ENCODE measurements around the gene CTCFL.
"Not testable (repeated sequence)": the region's sequence is repeated elsewhere in the genome, so short reads cannot be mapped to it uniquely, and the experiment has no call there.

CTCFL gene

GRCh38 chr20:57476084-57476526 lies 48.8 kb downstream of the CTCFL start:
- H3K4me1 ChIP-seq (ENCODE audit: control extremely low read depth in 1 of 4, control insufficient read depth in 4 of 4, insufficient read depth in 4 of 4, low read length in 3 of 4) = peaks cover 28 to 79% (median 73%) of the 10 kb centered on the region in 4 experiments
- peak overlapping the region; percentile 47 to 84 for H3K27ac ChIP-seq (ENCODE audit: insufficient read depth in 1 of 2, low read depth in 1 of 2, low read length in 2 of 2, poor library complexity in 1 of 2, severe bottlenecking in 2 of 2)
- H3K27me3 ChIP-seq (replicated peaks in 2 of 5; ENCODE audit: control insufficient read depth in 4 of 5, insufficient read depth in 5 of 5, low read length in 4 of 5) = no peaks in the 10 kb centered on the region
- DNase-seq = peak; percentile 84 to 97 (median 93)
- no peaks in the 10 kb centered on the region for H3K36me3 ChIP-seq (ENCODE audit: control insufficient read depth in 4 of 4, insufficient read depth in 4 of 4, low read length in 3 of 4)
- H3K4me3 ChIP-seq (ENCODE audit: control insufficient read depth in 1 of 7, extremely low read depth in 1 of 7, insufficient read depth in 4 of 7, low read depth in 2 of 7, low read length in 6 of 7) = peak overlapping the region in 4 of 7 experiments; percentile 26 to 53 (median 29)
- ChIA-PET POLR2A (interaction anchor here (0.6 to 2.2 kb wide), 6 partner anchors 25 to 86 kb away, joined by 3 to 10 read pairs (median 4); no protein-coding TSS in a partner anchor), CTCF (interaction anchor here (0.6 to 4.8 kb wide), 8 partner anchors 17 to 67 kb away, joined by 3 to 27 read pairs (median 4); no protein-coding TSS in a partner anchor)
- H3K9me3 ChIP-seq (ENCODE audit: control extremely low read depth in 1 of 5, control insufficient read depth in 4 of 5, insufficient read depth in 2 of 5, low read depth in 1 of 5, low read length in 4 of 5) = no peaks in the 10 kb centered on the region
- 1% methylated on average over 6 of the region's 6 CpGs for WGBS (ENCODE audit: insufficient coverage)

GRCh38 chr20:57475388-57476083 lies 49.4 kb downstream of the CTCFL start:
- DNase-seq = peak in 1 of 3 donors; percentile 61
- H3K36me3 ChIP-seq (ENCODE audit: control insufficient read depth in 4 of 4, insufficient read depth in 4 of 4, low read length in 3 of 4) = no peaks in the 10 kb centered on the region
- H3K4me1 ChIP-seq (ENCODE audit: control extremely low read depth in 1 of 4, control insufficient read depth in 4 of 4, insufficient read depth in 4 of 4, low read length in 3 of 4) = peaks cover 28 to 77% (median 69%) of the 10 kb centered on the region in 4 experiments
- ChIA-PET CTCF (interaction anchor here (1.2 to 4.8 kb wide), 8 partner anchors 18 to 77 kb away, joined by 3 to 27 read pairs (median 10); no protein-coding TSS in a partner anchor), POLR2A (interaction anchor here (0.6 to 2.2 kb wide), 4 partner anchors 25 to 83 kb away, joined by 3 to 10 read pairs (median 5); no protein-coding TSS in a partner anchor)
- 72% methylated on average over 8 of the region's 8 CpGs for WGBS (ENCODE audit: insufficient coverage)
- H3K27me3 ChIP-seq (replicated peaks in 2 of 5; ENCODE audit: control insufficient read depth in 4 of 5, insufficient read depth in 5 of 5, low read length in 4 of 5) = no peaks in the 10 kb centered on the region
- H3K4me3 ChIP-seq (ENCODE audit: control insufficient read depth in 1 of 7, extremely low read depth in 1 of 7, insufficient read depth in 4 of 7, low read depth in 2 of 7, low read length in 6 of 7) = peak overlapping the region in 3 of 7 experiments; percentile 26 to 53 (median 28)
- H3K9me3 ChIP-seq (ENCODE audit: control extremely low read depth in 1 of 5, control insufficient read depth in 4 of 5, insufficient read depth in 2 of 5, low read depth in 1 of 5, low read length in 4 of 5) = no peaks in the 10 kb centered on the region
- peak overlapping the region; percentile 47 to 84 for H3K27ac ChIP-seq (ENCODE audit: insufficient read depth in 1 of 2, low read depth in 1 of 2, low read length in 2 of 2, poor library complexity in 1 of 2, severe bottlenecking in 2 of 2)

GRCh38 chr20:57474816-57475215 lies 50.1 kb downstream of the CTCFL start:
- ChIA-PET POLR2A (interaction anchor here (0.6 to 2.4 kb wide), 3 partner anchors 34 to 77 kb away, joined by 3 to 10 read pairs (median 3); no protein-coding TSS in a partner anchor), CTCF (interaction anchor here (1.0 to 4.8 kb wide), 10 partner anchors 11 to 93 kb away, joined by 3 to 27 read pairs (median 4); no protein-coding TSS in a partner anchor)
- Histone ChIP-seq H3K4me3 (ENCODE audit: control insufficient read depth in 1 of 7, extremely low read depth in 1 of 7, insufficient read depth in 4 of 7, low read depth in 2 of 7, low read length in 6 of 7) (no peak overlapping the region), H3K9me3 (ENCODE audit: control extremely low read depth in 1 of 5, control insufficient read depth in 4 of 5, insufficient read depth in 2 of 5, low read depth in 1 of 5, low read length in 4 of 5) (no peaks in the 10 kb centered on the region), H3K4me1 (ENCODE audit: control extremely low read depth in 1 of 4, control insufficient read depth in 4 of 4, insufficient read depth in 4 of 4, low read length in 3 of 4) (peaks cover 28 to 73% (median 65%) of the 10 kb centered on the region in 4 experiments), H3K36me3 (ENCODE audit: control insufficient read depth in 4 of 4, insufficient read depth in 4 of 4, low read length in 3 of 4) (no peaks in the 10 kb centered on the region), H3K27ac (ENCODE audit: insufficient read depth in 1 of 2, low read depth in 1 of 2, low read length in 2 of 2, poor library complexity in 1 of 2, severe bottlenecking in 2 of 2) (no peak overlapping the region), H3K27me3 (replicated peaks in 2 of 5; ENCODE audit: control insufficient read depth in 4 of 5, insufficient read depth in 5 of 5, low read length in 4 of 5) (no peaks in the 10 kb centered on the region)
- WGBS (ENCODE audit: insufficient coverage) = 6% methylated on average over 4 of the region's 7 CpGs
- DNase-seq = peak in 2 of 3 donors; percentile 57 to 66

GRCh38 chr20:57474205-57474604 lies 50.7 kb downstream of the CTCFL start:
- peak overlapping the region in 1 of 7 experiments; percentile 24 for H3K4me3 ChIP-seq (ENCODE audit: control insufficient read depth in 1 of 7, extremely low read depth in 1 of 7, insufficient read depth in 4 of 7, low read depth in 2 of 7, low read length in 6 of 7)
- no peak overlapping the region for H3K27ac ChIP-seq (ENCODE audit: insufficient read depth in 1 of 2, low read depth in 1 of 2, low read length in 2 of 2, poor library complexity in 1 of 2, severe bottlenecking in 2 of 2)
- peaks cover 28 to 73% (median 65%) of the 10 kb centered on the region in 4 experiments for H3K4me1 ChIP-seq (ENCODE audit: control extremely low read depth in 1 of 4, control insufficient read depth in 4 of 4, insufficient read depth in 4 of 4, low read length in 3 of 4)
- no peak for DNase-seq
- no peaks in the 10 kb centered on the region for H3K9me3 ChIP-seq (ENCODE audit: control extremely low read depth in 1 of 5, control insufficient read depth in 4 of 5, insufficient read depth in 2 of 5, low read depth in 1 of 5, low read length in 4 of 5)
- no peaks in the 10 kb centered on the region for H3K36me3 ChIP-seq (ENCODE audit: control insufficient read depth in 4 of 4, insufficient read depth in 4 of 4, low read length in 3 of 4)
- H3K27me3 ChIP-seq (replicated peaks in 2 of 5; ENCODE audit: control insufficient read depth in 4 of 5, insufficient read depth in 5 of 5, low read length in 4 of 5) = no peaks in the 10 kb centered on the region
- CTCF ChIA-PET = interaction anchor here (1.0 to 4.8 kb wide), 17 partner anchors 9 to 93 kb away, joined by 3 to 24 read pairs (median 5); no protein-coding TSS in a partner anchor
- POLR2A ChIA-PET = interaction anchor here (1.4 to 2.4 kb wide), 2 partner anchors 33 to 76 kb away, joined by 3 to 10 read pairs; no protein-coding TSS in a partner anchor
- 15% methylated on average over 2 of the region's 2 CpGs for WGBS (ENCODE audit: insufficient coverage)

GRCh38 chr20:57473246-57474048 lies 51.5 kb downstream of the CTCFL start:
- Histone ChIP-seq H3K36me3 (ENCODE audit: control insufficient read depth in 4 of 4, insufficient read depth in 4 of 4, low read length in 3 of 4) (no peaks in the 10 kb centered on the region), H3K27ac (ENCODE audit: insufficient read depth in 1 of 2, low read depth in 1 of 2, low read length in 2 of 2, poor library complexity in 1 of 2, severe bottlenecking in 2 of 2) (peak overlapping the region in 1 of 2 experiments; percentile 55), H3K4me3 (ENCODE audit: control insufficient read depth in 1 of 7, extremely low read depth in 1 of 7, insufficient read depth in 4 of 7, low read depth in 2 of 7, low read length in 6 of 7) (peak overlapping the region in 3 of 7 experiments; percentile 34 to 52 (median 52)), H3K9me3 (ENCODE audit: control extremely low read depth in 1 of 5, control insufficient read depth in 4 of 5, insufficient read depth in 2 of 5, low read depth in 1 of 5, low read length in 4 of 5) (no peaks in the 10 kb centered on the region), H3K27me3 (replicated peaks in 2 of 5; ENCODE audit: control insufficient read depth in 4 of 5, insufficient read depth in 5 of 5, low read length in 4 of 5) (no peaks in the 10 kb centered on the region), H3K4me1 (ENCODE audit: control extremely low read depth in 1 of 4, control insufficient read depth in 4 of 4, insufficient read depth in 4 of 4, low read length in 3 of 4) (peaks cover 28 to 73% (median 65%) of the 10 kb centered on the region in 4 experiments)
- 6% methylated on average over 15 of the region's 16 CpGs for WGBS (ENCODE audit: insufficient coverage)
- ChIA-PET CTCF (interaction anchor here (0.8 to 4.8 kb wide), 18 partner anchors 9 to 92 kb away, joined by 3 to 24 read pairs (median 5); no protein-coding TSS in a partner anchor), POLR2A (interaction anchor here (1.4 to 2.4 kb wide), 3 partner anchors 23 to 75 kb away, joined by 3 to 10 read pairs (median 7); no protein-coding TSS in a partner anchor)
- DNase-seq = peak; percentile 62 to 94 (median 91)

GRCh38 chr20:57472474-57472873 lies 52.5 kb downstream of the CTCFL start:
- not testable (repeated sequence) for H3K27ac ChIP-seq (ENCODE audit: insufficient read depth in 1 of 2, low read depth in 1 of 2, low read length in 2 of 2, poor library complexity in 1 of 2, severe bottlenecking in 2 of 2); H3K36me3 ChIP-seq (ENCODE audit: control insufficient read depth in 4 of 4, insufficient read depth in 4 of 4, low read length in 3 of 4); H3K9me3 ChIP-seq (ENCODE audit: control extremely low read depth in 1 of 5, control insufficient read depth in 4 of 5, insufficient read depth in 2 of 5, low read depth in 1 of 5, low read length in 4 of 5); DNase-seq; H3K4me3 ChIP-seq (ENCODE audit: control insufficient read depth in 1 of 7, extremely low read depth in 1 of 7, insufficient read depth in 4 of 7, low read depth in 2 of 7, low read length in 6 of 7); H3K27me3 ChIP-seq (replicated peaks in 2 of 5; ENCODE audit: control insufficient read depth in 4 of 5, insufficient read depth in 5 of 5, low read length in 4 of 5)
- POLR2A ChIA-PET = interaction anchor here (1.5 to 2.4 kb wide), 2 partner anchors 22 to 75 kb away, joined by 7 to 10 read pairs; no protein-coding TSS in a partner anchor
- H3K4me1 ChIP-seq (ENCODE audit: control extremely low read depth in 1 of 4, control insufficient read depth in 4 of 4, insufficient read depth in 4 of 4, low read length in 3 of 4) = peaks cover 26 to 66% (median 61%) of the 10 kb centered on the region in 4 experiments
- CTCF ChIA-PET = interaction anchor here (1.2 to 4.8 kb wide), 9 partner anchors 9 to 91 kb away, joined by 3 to 24 read pairs (median 8); no protein-coding TSS in a partner anchor
- 82% methylated on average over 4 of the region's 5 CpGs for WGBS (ENCODE audit: insufficient coverage)
